Activated CD4-positive, alpha-beta T cell treated with anti-CD3 and anti-CD28 coated beads, Interleukin-2, amount 50 U/mL, for 4 hours (primary cell): ENCODE results near the gene NAV1.
A peak's percentile ranks its signal among the peaks of the same experiment; 100 is the strongest.
"Not testable (repeated sequence)": the region's sequence is repeated elsewhere in the genome, so short reads cannot be mapped to it uniquely, and the experiment has no call there.

Experiments used
- DNase-seq, 2 experiments: peaks; one replicate each; pipeline ENCODE4 v3.0.0-alpha.2; 2020

NAV1 gene

DNA sequence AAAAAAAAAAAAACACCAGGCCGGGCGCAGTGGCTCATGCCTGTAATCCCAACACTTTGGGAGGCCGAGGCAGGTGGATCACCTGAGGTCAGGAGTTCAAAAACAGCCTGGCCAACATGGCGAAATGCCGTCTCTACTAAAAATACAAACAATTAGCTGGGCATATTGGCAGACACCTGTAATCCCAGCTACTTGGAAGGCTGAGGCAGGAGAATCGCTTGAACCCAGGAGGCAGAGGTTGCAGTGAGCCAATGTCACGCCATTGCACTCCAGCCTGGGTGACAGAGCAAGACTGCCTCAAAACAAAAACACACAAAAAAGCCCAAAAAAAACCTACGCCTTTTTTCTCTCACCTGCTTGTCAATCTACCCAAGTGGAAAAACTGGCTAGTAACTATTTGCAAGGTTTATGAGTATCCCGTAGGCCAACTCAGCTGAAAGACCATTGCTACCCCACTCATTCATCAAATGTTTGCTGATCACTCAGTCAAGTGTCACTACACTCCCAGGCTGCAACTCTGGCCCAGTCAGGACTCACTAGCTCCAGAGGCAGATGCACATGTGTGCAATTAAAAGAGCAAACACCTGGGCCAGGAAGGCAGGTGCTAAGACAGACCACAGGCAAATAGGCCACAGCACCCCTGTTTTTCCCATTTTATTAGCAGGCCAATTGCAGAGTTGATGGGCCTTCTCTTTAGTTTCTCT lies 34.0 kb upstream of the NAV1 start:
- no peak for DNase-seq

DNA sequence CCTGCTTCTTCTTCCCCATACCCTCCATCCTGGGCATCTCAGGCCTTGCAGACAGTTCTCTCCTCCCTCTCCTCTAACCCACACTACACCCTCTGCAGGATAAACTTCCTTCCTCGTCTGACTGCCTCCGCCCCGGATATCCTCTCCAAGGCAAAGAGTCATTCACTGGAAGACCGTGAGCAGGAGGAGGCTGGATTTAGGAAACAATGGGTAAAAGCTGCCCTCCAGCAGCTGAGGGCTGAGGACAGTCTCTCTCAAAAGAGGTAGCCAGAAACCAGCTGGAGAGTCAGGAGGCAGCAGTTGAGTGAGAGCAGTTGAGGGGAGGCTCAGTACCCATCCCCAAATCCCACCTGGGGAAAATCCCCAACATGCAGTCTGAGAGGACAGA lies 33.4 kb upstream of the NAV1 start:
- no peak for DNase-seq

DNA sequence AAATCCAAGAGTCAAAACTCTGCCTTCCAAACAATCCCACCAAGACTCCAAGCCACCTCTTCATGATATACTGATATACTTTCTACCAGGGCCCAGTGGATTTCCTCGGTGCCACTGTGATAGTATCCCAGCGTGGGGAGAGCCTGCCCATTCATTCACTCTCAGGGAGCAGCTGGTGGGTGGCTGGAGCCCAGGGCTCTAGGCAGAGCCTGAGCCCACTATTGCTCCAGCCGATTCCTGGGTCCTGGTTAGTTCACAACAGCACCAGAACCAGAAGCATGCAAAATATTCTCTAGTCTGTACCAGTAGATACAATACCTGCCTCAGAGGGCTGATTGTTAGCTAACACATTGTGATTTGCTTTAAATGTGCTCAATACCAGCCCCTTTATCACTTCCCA lies 32.8 kb upstream of the NAV1 start:
- DNase-seq = no peak

DNA sequence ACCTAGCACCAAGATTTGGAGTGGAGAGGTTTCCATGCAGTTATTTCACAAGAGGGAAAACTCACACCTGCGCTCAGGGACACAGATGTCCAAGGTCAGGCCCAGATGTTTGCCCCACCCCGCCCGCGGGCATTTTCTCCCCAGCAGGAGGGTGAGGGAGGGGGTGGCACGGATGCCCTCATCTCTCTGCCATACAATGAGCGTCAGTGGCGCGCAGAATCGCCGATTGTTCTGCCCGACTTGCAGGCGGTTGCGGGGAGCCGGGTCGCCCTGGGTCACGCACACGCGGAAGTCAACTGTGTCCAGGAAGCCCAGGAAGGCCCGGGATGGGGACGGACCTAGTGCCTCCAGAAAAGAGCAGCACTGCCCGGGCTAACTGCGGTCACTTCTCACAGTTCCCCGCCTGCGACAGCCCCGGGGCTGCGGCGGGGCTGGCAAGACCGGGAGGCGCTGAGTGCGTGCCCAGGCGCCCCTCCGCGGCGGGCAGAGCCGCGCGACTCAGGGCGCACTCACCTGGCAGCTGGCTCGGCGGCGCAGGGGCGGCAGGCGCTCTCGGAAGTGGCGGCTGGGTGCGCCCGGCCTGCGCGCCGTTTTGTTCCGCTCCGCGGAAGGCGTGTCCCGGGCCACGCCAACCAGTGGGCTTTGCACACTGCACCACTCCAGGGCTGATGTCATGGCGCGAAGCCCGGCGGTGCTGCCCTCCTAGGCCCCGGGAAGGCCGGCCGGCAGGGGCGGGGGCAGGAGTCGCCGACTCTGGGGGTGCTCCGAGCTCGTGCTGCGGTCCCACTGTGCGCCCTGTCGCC lies 32.2 kb upstream of the NAV1 start, which contains the start of gene CSRP1:
TSS of gene CSRP1 (minus strand) at position 567 of the 803 bp plus-strand sequence. CDS start 10,820 bp downstream, outside the sequence.
- peak; percentile 74 to 77 for DNase-seq

DNA sequence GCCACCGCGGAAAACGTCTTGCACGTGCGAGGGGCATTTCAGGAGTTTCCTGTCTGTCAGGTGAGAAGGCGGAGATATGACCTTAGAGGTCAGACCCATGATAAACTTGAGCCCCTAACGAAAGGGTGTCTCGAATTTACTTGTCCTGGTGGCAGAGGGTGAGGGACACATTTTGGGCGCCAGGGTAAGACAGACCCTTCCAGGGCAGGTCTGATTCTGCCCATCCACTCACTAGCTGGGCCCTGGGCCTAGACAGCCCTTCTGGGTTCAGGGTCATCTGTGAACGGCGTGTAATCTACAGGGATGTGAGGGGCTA lies 31.6 kb upstream of the NAV1 start:
- DNase-seq = no peak

DNA sequence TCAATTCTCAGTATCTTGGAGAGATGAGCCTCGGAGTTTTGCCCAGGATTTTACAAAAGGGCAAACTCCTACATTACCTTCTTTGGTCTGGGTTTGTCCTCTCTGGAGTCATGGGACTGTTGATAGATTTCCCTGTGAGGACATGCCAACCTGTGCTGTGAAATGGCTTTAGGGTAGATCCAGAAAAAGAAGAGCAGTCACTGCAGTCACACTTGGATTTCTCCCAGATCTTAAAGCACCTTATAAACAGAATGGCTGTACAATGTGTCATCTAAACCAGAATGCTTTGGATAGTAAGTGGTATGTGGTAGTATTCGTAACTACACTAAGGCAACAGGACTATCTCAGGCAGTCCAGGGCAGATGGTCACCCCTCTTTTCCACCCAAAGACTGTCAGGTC lies 30.1 kb upstream of the NAV1 start:
- no peak for DNase-seq

DNA sequence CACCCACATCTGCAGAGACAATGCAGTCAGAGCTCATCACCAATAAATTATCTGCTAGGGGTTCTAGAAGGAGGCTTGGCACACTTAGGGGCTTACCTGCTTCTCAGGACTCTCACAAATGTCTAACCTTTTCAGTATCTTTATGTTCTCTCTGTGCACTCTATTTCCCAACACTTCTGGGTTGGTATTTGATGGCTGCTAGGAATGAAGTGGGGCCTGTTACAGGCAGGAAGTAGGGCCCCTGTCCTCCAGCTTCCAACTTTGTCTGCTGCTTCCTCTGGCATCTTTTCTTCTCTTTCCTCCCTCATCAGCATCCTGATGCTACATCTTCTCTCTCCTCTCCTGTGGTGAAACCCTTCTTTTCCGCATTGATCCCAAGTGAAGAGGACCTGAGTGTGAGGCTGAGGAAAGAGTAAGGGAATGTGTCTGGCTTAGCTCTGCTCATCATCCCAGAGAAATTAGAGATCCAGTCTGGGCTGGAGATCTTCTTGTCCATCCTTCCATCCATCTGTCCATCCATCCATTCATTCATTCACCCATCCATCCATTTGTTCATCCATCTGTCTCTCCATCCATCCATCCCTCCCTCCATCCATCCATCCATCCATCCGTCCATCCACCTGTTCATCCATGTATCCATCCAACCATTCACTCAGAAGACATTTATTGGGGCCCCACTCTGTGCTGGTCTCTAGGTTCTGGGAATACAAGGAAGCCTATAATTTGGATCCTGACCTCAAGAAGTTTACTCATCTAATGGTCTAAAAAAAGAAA lies 29.1 kb upstream of the NAV1 start:
- no peak for DNase-seq

DNA sequence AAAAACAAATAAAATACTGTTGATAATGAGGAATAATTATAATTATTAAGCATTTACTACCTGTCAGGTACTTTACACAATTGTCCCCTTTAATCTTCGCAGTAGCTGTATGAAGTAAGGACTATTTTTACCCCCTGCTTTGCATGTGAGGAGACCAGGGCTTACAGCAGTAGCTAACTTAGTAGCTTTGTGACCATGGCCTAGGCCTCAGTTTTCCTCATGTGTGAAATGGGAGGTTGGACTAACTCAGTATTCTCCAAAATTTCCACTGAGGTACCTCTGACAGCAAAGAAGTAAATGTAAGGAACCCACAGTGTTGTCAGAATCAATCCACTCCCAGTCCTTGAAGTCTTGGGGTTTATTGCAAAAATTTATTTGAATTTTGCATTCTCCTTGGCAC lies 28.2 kb upstream of the NAV1 start:
- no peak for DNase-seq

- DNase-seq = no peak
Observed at GRCh38 chr1:201511396-201511940, 27.5 kb upstream of the NAV1 start.

GRCh38 chr1:201511941-201512539 lies 26.9 kb upstream of the NAV1 start:
- no peak for DNase-seq

DNA sequence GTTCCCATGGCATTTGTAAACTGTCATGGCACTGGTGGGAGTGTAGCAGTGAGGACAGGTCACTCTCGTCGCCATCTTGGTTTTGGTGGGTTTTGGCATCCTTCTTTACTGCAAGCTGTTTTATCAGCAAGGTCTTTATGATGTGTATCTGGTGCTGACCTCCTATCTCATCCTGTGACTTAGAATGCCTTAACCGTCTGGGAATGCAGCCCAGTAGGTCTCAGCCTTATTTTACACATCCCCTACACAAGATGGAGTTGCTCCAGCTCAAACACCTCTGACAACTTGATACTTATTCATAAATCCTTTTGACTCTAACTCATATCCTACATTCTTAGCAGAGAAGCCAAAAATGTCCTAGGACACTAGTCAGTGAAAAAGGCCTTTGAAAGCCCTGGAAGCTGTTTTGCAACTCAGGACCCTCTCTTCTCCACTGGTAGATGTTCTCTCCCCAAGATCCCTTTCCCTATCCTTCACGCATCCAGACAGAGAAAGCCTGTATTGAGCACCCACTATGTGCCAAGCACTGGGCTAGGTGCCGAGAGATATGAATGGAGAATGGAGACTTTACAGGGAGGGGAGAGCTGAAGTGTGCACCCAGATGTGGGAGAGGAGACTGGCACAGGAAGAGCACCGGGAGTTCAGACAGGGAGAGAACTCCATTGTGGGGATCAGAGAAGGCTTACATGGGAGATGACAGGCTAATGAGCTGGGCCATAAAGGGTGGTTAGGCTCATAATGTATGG lies 25.3 kb upstream of the NAV1 start:
- DNase-seq = no peak

GRCh38 chr1:201514466-201514865 lies 24.5 kb upstream of the NAV1 start:
- no peak for DNase-seq

GRCh38 chr1:201515062-201515750 lies 23.7 kb upstream of the NAV1 start:
- no peak for DNase-seq

DNA sequence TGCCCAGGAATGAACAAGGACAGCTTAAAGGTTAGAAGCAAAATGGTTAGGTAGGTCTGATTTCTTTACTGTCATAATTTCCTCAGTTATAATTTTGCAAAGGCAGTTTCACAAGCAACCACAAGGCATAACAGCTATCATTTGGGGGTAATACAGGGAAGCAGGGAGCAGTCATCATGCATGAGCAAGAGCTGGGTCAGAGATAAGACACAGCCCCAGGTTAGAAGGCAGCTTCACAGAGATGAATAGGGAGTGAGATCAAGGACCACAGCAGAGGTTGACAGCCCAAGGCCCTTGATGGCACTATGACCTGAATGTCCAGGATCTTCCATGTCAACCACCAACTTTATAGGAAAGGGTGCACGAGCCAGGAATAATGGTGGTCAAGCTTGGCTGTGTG lies 23.0 kb upstream of the NAV1 start:
- no peak for DNase-seq

GRCh38 chr1:201516511-201517127 lies 22.3 kb upstream of the NAV1 start:
- DNase-seq = no peak

GRCh38 chr1:201517631-201518030 lies 21.3 kb upstream of the NAV1 start:
- DNase-seq = no peak

GRCh38 chr1:201518071-201518470 lies 20.9 kb upstream of the NAV1 start:
- no peak for DNase-seq

DNA sequence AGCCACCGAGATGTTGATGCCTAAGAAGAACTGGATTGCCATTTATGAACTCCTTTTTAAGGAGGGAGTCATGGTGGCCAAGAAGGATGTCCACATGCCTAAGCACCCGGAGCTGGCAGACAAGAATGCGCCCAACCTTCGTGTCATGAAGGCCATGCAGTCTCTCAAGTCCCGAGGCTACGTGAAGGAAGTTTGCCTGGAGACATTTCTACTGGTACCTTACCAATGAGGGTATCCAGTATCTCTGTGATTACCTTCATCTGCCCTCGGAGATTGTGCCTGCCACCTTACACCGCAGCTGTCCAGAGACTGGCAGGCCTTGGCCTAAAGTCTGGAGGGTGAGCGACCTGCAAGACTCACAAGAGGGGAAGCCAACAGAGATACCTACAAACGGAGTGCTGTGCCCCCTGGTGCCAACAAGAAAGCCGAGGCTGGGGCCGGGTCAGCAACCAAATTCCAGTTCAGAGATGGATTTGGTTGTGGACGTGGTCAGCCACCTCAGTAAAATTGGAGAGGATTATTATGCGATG lies 18.8 kb upstream of the NAV1 start:
- DNase-seq = not testable (repeated sequence)

- DNase-seq = no peak
Observed at GRCh38 chr1:201525193-201525778, 13.6 kb upstream of the NAV1 start.

- DNase-seq = no peak
Observed at GRCh38 chr1:201527879-201528278, 11.0 kb upstream of the NAV1 start.
